Omental fat pad (tissue), 4 donors: ENCODE results near the gene TAPBPL. TPM values are rescaled to one million over a fixed set of nuclear protein-coding genes. Genes with fewer than 3 reads are reported as not detected.
"Not testable (repeated sequence)": the region's sequence is repeated elsewhere in the genome, so short reads cannot be mapped to it uniquely, and the experiment has no call there.

ENCODE experiments used
- ATAC-seq: fragments of 150-250 bp; one replicate; pipeline ENCODE4 v1.9.1; 2016; ENCODE audit warnings: mild to moderate bottlenecking, moderate library complexity; ENCODE audit not compliant: low FRiP score
- DNase-seq: peaks from one replicate; pipeline ENCODE4 v3.0.0-alpha.2; 2019; ENCODE audit warnings: low spot score
- CTCF ChIP-seq, 3 donors: fragments of 450-650 bp; IDR thresholded peaks; one replicate each; pipeline ENCODE4 v1.5.1; 2016 to 2017; ENCODE audit warnings: antibody characterized with exemption in 3 of 3, mild to moderate bottlenecking in 3 of 3, moderate library complexity in 2 of 3
- total RNA-seq, 4 donors: library from RNA; depleted of rRNA; stranded (reverse); fragments of >200 nt; gene quantifications; one replicate each; pipeline ENCODE4 v1.1.0, GENCODE V29; 2016

TAPBPL gene
- total RNA-seq, 4 donors from 2014 or later = 16.3 to 26.0 (median 18.5) TPM

GRCh38 chr12:6478416-6478815, 26.6 kb downstream of the TAPBPL start:
- no peak for TF ChIP-seq CTCF (IDR thresholded peaks at IDR 0.05)
- DNase-seq = no peak
- ATAC-seq = no peak

DNA sequence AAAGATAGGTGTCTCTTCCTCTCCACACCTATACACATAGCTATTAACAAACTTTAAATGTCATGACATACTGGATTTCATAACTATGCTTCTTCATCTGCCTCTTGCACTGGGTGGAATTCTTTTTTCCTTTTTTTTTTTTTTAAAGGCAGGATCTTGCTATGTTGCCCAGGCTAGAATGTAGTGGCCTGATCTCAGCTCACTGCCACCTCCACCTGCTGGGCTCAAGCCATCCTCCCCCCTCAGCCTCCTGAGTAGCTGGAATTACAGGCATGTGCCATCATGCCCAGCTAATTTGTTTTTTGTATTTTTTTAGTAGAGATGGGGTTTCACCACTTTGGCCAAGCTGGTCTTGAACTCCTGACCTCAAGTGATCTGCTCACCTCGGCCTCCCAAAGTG, 36.4 kb downstream of the TAPBPL start:
- no peak for ATAC-seq
- no peak for DNase-seq
- TF ChIP-seq CTCF (IDR thresholded peaks at IDR 0.05) = no peak

DNA sequence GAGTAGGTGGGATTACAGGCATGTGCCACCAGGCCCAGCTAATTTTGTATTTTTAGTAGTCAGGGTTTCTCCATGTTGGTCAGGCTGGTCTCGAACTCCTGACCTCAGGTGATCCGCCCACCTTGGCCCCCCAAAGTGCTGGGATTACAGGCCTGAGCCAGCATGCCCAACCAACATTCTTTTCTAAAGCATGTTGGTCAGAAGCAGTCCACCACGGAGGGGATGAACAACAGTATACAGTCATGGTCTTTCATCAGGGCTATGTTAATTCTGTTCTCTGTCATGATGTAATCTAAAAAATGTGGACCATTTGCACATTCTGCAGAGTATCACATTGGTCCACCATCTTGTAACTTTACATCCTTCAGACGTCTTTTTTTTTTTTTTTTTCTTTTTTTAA, 37.6 kb downstream of the TAPBPL start:
- ATAC-seq (no peak), DNase-seq (no peak)
- TF ChIP-seq CTCF (IDR thresholded peaks at IDR 0.05) = no peak

DNA sequence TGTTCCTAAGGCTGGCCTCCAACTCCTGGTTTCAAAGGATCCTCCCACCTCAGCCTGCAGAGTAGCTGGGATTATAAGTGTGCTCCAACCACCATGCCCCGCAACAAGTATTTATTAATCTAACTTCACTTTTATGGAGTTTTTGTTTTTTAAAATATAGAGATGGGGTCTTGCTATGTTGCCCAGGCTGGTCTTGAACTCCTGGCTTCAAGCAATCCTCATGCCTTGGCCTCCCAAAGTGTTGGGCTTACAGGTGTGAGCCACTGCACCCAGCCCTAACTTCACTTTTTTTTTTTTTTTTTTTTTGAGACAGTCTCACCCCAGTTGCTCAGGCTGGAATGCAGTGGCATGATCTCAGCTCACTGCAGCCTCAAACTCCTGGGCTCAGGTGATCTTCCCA, 38.8 kb downstream of the TAPBPL start:
- DNase-seq, ATAC-seq: not testable (repeated sequence)

GRCh38 chr12:6492838-6493496, 41.1 kb downstream of the TAPBPL start, which contains the start of gene MRPL51:
MRPL51 (minus strand) TSS chr12:6493262; CDS start chr12:6493136, 126 bp downstream.
- TF ChIP-seq CTCF (IDR thresholded peaks at IDR 0.05) = no peak
- ATAC-seq (peak; percentile 92), DNase-seq (peak; percentile 90)

DNA sequence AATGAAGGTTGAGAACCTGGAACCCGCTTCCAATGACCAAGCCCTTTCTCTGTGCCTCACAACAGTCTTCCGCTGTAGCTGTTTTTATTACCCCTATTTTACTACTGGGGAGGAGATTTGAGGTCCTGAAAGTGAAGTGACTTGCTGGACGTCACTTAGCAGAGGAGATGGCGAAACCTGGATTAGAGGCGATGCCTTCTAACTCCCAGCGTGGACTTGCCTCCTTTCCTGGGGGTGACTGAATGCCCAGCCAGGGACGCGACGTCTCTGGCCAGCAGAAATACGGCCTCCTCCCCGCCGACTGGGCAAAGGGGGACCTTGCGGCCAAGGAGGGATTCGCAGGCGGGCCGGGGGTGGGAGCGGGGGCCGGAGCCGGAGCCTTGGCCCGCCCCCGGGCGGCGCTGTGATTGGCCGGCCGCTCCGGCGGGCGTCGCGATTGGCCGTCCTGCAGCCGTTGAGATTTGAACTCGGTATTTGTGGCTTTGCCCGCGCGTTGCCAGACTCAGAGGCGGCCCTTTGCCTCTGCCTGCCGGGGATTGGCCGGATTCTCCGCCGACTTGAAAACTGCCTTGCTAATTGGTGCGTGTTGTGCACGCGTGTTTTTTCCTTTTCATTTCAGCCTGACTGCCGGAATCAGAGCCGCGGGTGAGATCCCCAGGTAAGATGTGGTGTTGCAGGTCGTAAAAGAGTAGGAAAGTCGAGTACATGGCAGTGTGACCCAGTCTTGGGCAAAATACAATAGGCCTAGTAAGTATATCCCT, 41.8 kb downstream of the TAPBPL start, which contains the start of gene NCAPD2:
Gene NCAPD2 (plus strand): TSS at position 606 of the 761 bp plus-strand sequence. CDS start 997 bp downstream, outside the sequence.
- ATAC-seq (peak; percentile 98), DNase-seq (peak; percentile 80)
- TF ChIP-seq CTCF (IDR thresholded peaks at IDR 0.05) = peak in 1 of 3 donors; percentile 37

GRCh38 chr12:6494258-6494743, 42.5 kb downstream of the TAPBPL start:
- no peak for TF ChIP-seq CTCF (IDR thresholded peaks at IDR 0.05)
- ATAC-seq (no peak), DNase-seq (no peak)
